Measurements from ENCODE around the gene SLC25A29.

The SLC25A29 gene

DNA sequence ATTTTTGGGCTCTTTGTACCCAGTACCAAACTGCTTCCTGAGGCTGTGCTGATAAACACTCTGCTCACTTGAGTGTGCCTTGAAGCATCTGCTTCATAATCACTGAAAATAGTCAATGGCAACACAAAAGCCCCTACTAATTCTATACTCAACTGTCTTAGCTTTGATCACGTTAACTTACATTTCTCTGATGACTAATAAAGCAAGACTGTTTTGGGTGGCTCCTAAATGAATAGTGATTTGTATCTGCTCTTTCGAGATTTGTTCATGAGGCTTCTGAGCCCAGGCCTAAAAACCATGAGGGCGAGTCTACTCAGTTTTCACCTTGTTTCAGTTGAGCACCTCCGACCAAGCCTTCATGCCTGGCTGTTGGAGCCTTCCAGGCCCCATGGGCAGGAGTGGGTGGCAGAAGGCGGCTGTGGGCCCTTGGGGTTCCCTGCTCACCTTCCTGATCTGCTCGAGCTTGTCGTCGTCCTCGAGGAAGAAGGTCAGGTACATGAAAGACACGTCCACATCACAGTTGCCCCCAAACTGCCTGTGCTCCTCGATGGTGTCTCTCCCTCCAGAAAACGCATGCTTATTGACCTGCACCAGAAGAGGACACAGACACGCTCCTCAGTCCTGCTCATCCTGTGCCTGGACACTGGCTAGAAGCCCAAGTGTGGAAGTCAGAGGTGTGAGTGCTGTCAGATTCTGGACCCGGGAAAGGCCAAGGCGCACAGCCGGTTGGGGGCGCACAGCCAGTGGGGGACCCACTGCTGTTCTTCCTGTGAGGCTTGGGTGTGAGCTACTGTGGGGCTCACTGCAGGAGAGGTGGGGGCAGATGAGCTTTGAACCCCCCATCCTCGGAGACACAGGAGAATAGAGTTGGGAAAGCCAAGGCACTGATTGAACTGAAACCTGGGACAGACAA, 30.6 kb upstream of the SLC25A29 start:
- no peak for DNase-seq (ENCODE audit: low read depth)

DNA sequence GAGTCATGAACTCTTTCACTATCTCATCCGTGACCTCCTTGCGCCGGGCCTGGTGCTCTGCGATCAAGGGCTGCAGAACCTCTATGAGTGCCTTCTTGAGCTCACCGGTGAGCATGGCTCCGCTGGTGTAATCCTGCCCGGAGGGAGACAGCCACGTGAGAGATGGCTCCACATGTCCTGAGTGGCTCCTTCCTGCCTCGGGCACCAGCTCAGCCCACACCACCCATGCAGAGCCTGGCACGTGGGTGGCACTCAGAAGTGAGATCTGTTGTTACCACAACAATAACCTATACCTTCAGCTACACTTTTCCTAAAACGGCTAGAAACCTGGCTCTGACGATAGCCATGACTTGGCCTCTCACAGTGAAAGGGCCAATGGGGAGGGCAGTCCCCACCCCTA, 28.7 kb upstream of the SLC25A29 start:
- no peak for DNase-seq (ENCODE audit: low read depth)
- TF ChIP-seq, protein P1, sequence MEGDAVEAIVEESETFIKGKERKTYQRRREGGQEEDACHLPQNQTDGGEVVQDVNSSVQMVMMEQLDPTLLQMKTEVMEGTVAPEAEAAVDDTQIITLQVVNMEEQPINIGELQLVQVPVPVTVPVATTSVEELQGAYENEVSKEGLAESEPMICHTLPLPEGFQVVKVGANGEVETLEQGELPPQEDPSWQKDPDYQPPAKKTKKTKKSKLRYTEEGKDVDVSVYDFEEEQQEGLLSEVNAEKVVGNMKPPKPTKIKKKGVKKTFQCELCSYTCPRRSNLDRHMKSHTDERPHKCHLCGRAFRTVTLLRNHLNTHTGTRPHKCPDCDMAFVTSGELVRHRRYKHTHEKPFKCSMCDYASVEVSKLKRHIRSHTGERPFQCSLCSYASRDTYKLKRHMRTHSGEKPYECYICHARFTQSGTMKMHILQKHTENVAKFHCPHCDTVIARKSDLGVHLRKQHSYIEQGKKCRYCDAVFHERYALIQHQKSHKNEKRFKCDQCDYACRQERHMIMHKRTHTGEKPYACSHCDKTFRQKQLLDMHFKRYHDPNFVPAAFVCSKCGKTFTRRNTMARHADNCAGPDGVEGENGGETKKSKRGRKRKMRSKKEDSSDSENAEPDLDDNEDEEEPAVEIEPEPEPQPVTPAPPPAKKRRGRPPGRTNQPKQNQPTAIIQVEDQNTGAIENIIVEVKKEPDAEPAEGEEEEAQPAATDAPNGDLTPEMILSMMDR (IDR thresholded peaks at IDR 0.05; ENCODE audit: low read depth, low read length, missing control alignments) = no peak
- H3K4me3 ChIP-seq (ENCODE audit: low read depth, low read length) = no peak overlapping the region

More for the DNA sequence above, 30.6 kb upstream of the SLC25A29 start:
- H3K4me3 ChIP-seq (ENCODE audit: low read depth, low read length) = no peak overlapping the region
- TF ChIP-seq, protein P1 (IDR thresholded peaks at IDR 0.05; ENCODE audit: low read depth, low read length, missing control alignments) = no peak

GRCh38 chr14:100333827-100334226, 27.6 kb upstream of the SLC25A29 start:
- no peak overlapping the region for H3K4me3 ChIP-seq (ENCODE audit: low read depth, low read length)
- TF ChIP-seq, protein P1 (IDR thresholded peaks at IDR 0.05; ENCODE audit: low read depth, low read length, missing control alignments) = no peak
- no peak for DNase-seq (ENCODE audit: low read depth)

- TF ChIP-seq, protein P1 (IDR thresholded peaks at IDR 0.05; ENCODE audit: low read depth, low read length, missing control alignments) = no peak
- DNase-seq (ENCODE audit: low read depth) = no peak
- no peak overlapping the region for H3K4me3 ChIP-seq (ENCODE audit: low read depth, low read length)
These were observed 27.1 kb upstream of the SLC25A29 start for GRCh38 chr14:100333311-100333710.

DNA sequence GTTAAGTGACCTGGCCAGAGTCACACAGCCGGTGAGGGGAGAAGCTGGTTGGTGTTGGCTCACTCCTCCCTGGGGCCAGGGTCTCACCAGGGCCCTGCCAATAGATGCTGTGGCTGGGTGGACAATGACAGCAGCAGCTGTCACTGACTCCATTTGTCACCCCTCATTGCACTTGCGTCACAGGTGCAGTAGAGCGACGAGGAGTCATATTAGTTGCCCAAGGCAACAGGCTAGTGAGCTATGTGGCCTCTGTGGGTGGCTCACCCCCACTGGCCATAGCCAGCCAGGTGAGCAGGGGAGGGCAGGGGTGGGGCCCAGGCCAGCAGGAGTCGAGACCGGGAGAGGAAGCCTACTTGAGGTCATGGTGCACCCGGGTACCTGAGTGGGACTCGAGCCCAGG, 26.6 kb upstream of the SLC25A29 start:
- H3K4me3 ChIP-seq (ENCODE audit: low read depth, low read length) = no peak overlapping the region
- no peak for DNase-seq (ENCODE audit: low read depth)
- TF ChIP-seq, protein P1 (IDR thresholded peaks at IDR 0.05; ENCODE audit: low read depth, low read length, missing control alignments) = no peak

- TF ChIP-seq, protein P1 (IDR thresholded peaks at IDR 0.05; ENCODE audit: low read depth, low read length, missing control alignments) = no peak
- DNase-seq (ENCODE audit: low read depth) = no peak
- H3K4me3 ChIP-seq (ENCODE audit: low read depth, low read length) = no peak overlapping the region
These were observed 25.9 kb upstream of the SLC25A29 start for GRCh38 chr14:100332071-100332639.
